ENCODE data around the gene NAB1.
"Not testable (repeated sequence)": the region's sequence is repeated elsewhere in the genome, so short reads cannot be mapped to it uniquely, and the experiment has no call there.

NAB1 gene

GRCh38 chr2:190674966-190675650 lies 26.2 kb downstream of the NAB1 start:
- no peak for DNase-seq

- DNase-seq = no peak
These were observed 28.4 kb downstream of the NAB1 start for GRCh38 chr2:190677255-190677654.

GRCh38 chr2:190678444-190679162 lies 29.7 kb downstream of the NAB1 start:
- peak; percentile 20 for DNase-seq

- DNase-seq = no peak
These were observed 30.5 kb downstream of the NAB1 start for GRCh38 chr2:190679391-190679790.

GRCh38 chr2:190679813-190680591 lies 31.1 kb downstream of the NAB1 start:
- peak; percentile 25 for DNase-seq

GRCh38 chr2:190682168-190682567 lies 33.3 kb downstream of the NAB1 start:
- DNase-seq = no peak

GRCh38 chr2:190683802-190684201 lies 34.9 kb downstream of the NAB1 start:
- DNase-seq = no peak

GRCh38 chr2:190684931-190685330 lies 36.0 kb downstream of the NAB1 start:
- DNase-seq = no peak

GRCh38 chr2:190685333-190685732 lies 36.5 kb downstream of the NAB1 start:
- no peak for DNase-seq

- DNase-seq = no peak
These were observed 44.8 kb downstream of the NAB1 start for GRCh38 chr2:190693533-190694232.

GRCh38 chr2:190694479-190694878 lies 45.6 kb downstream of the NAB1 start:
- no peak for DNase-seq

GRCh38 chr2:190695739-190696138 lies 46.9 kb downstream of the NAB1 start:
- no peak for DNase-seq

GRCh38 chr2:190696792-190697398 lies 48.0 kb downstream of the NAB1 start:
- DNase-seq = no peak

- no peak for DNase-seq
These were observed 48.5 kb downstream of the NAB1 start for GRCh38 chr2:190697421-190697820.

- DNase-seq = no peak
These were observed 50.0 kb downstream of the NAB1 start for GRCh38 chr2:190698895-190699294.

GRCh38 chr2:190701586-190701985 lies 52.7 kb downstream of the NAB1 start:
- no peak for DNase-seq

- no peak for DNase-seq
These were observed 56.4 kb downstream of the NAB1 start for GRCh38 chr2:190705280-190705679.

GRCh38 chr2:190707726-190708125 lies 58.8 kb downstream of the NAB1 start:
- no peak for DNase-seq

GRCh38 chr2:190708650-190709049 lies 59.8 kb downstream of the NAB1 start:
- not testable (repeated sequence) for DNase-seq

GRCh38 chr2:190711069-190711468 lies 62.2 kb downstream of the NAB1 start:
- DNase-seq = no peak

- DNase-seq = no peak
These were observed 64.6 kb downstream of the NAB1 start for GRCh38 chr2:190713471-190713870.

- DNase-seq = no peak
These were observed 66.1 kb downstream of the NAB1 start for GRCh38 chr2:190714958-190715357.

Data from stimulated activated CD4-positive, alpha-beta T cell treated with anti-CD3 and anti-CD28 coated beads, Interleukin-12 subunit alpha, Interleukin-12 subunit beta, amount 100 ng/mL, for 4 hours (primary cell).